Neural progenitor cell (in vitro differentiated cells): ENCODE data around the gene MAPK10.

Experiments used
- EZH2 ChIP-seq: fragments of 200-600 bp; sonication (generic); IDR thresholded peaks from 2 replicates; pipeline ENCODE4 v1.6.1; 2017; ENCODE audit warnings: antibody characterized with exemption, mild to moderate bottlenecking, moderate library complexity
- EZH2phosphoT487 ChIP-seq: fragments of 200-600 bp; sonication (generic); IDR thresholded peaks from 2 replicates; pipeline ENCODE4 v1.6.1; 2017; ENCODE audit warnings: antibody characterized with exemption
- TF ChIP-seq, protein P1 (sequence below): fragments of 200-600 bp; sonication (generic); IDR thresholded peaks from 2 replicates; pipeline ENCODE4 v1.5.1; 2017; ENCODE audit warnings: antibody characterized with exemption, mild to moderate bottlenecking

GRCh38 chr4:86101841-86102240 is 258.0 kb downstream of the MAPK10 start:
- TF ChIP-seq, protein P1, sequence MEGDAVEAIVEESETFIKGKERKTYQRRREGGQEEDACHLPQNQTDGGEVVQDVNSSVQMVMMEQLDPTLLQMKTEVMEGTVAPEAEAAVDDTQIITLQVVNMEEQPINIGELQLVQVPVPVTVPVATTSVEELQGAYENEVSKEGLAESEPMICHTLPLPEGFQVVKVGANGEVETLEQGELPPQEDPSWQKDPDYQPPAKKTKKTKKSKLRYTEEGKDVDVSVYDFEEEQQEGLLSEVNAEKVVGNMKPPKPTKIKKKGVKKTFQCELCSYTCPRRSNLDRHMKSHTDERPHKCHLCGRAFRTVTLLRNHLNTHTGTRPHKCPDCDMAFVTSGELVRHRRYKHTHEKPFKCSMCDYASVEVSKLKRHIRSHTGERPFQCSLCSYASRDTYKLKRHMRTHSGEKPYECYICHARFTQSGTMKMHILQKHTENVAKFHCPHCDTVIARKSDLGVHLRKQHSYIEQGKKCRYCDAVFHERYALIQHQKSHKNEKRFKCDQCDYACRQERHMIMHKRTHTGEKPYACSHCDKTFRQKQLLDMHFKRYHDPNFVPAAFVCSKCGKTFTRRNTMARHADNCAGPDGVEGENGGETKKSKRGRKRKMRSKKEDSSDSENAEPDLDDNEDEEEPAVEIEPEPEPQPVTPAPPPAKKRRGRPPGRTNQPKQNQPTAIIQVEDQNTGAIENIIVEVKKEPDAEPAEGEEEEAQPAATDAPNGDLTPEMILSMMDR, result no peak
- TF ChIP-seq EZH2phosphoT487 (no peak), EZH2 (no peak)
